22Rv1 (cell line): ENCODE measurements around the gene FNTB.

Experiments
- H3K27ac ChIP-seq: fragments of 450-650 bp; 2 replicates; pipeline ENCODE4 v1.5.1; 2017
- ZFX ChIP-seq: fragments of 450-650 bp; IDR thresholded peaks from 2 replicates; pipeline ENCODE4 v1.6.1; 2017; ENCODE audit warnings: antibody characterized with exemption, borderline replicate concordance
- TF ChIP-seq, protein P1 (sequence below): fragments of 450-650 bp; IDR thresholded peaks from 2 replicates; pipeline ENCODE4 v1.5.1; 2017; ENCODE audit warnings: mild to moderate bottlenecking

The FNTB gene

DNA sequence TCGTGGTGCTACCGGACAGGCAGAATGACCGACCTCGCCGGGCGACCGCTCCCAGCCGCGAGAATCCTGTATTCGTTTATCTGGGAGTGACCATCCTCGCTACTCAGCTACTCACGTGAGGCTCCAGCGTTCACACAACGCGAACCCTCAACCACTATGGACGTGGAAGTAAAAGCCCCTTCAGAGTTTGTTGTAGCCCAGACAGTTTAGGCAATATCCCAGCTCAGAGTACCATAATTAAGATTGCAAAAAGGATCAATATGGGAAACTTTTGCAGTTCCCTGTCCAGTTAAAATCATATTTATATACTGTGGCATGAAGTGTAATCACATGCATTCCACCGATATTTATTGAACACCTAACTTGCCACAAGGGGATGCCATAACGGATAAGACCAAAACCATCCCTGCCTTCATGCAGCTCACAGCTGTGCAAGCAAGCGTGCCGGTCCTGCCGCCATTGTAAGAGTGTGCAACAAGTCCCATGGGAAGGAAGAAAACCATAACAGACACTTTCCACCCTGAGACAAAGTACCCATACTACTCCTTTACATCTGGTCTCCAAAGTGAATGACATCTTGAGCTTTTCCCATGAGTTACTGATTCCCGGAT is 116.6 kb downstream of the FNTB start:
- H3K27ac ChIP-seq: peak overlapping the region; percentile 88
- TF ChIP-seq, protein P1, sequence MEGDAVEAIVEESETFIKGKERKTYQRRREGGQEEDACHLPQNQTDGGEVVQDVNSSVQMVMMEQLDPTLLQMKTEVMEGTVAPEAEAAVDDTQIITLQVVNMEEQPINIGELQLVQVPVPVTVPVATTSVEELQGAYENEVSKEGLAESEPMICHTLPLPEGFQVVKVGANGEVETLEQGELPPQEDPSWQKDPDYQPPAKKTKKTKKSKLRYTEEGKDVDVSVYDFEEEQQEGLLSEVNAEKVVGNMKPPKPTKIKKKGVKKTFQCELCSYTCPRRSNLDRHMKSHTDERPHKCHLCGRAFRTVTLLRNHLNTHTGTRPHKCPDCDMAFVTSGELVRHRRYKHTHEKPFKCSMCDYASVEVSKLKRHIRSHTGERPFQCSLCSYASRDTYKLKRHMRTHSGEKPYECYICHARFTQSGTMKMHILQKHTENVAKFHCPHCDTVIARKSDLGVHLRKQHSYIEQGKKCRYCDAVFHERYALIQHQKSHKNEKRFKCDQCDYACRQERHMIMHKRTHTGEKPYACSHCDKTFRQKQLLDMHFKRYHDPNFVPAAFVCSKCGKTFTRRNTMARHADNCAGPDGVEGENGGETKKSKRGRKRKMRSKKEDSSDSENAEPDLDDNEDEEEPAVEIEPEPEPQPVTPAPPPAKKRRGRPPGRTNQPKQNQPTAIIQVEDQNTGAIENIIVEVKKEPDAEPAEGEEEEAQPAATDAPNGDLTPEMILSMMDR: peak; percentile 36
- no peak for TF ChIP-seq ZFX

DNA sequence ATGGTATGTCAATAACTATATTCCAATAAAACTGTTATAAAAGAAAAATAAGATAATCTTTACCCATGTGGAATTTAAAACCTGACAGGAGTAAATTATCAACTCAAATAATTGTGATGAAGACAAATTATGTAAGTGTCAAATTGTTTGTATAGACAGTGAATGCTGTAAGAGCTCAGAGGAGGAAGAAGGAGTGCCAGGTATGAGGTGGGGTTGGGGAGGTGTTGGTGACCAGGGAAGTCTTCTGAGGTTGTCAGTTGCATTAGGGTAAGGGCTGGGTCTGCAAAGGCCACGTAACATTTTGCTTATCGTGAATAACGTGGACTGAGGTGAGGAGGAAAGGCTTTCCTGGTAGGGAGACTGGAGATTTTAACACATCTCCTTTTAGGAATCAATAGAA is 118.1 kb downstream of the FNTB start:
- no peak for TF ChIP-seq ZFX
- TF ChIP-seq, protein P1: no peak
- no peak overlapping the region for H3K27ac ChIP-seq

DNA sequence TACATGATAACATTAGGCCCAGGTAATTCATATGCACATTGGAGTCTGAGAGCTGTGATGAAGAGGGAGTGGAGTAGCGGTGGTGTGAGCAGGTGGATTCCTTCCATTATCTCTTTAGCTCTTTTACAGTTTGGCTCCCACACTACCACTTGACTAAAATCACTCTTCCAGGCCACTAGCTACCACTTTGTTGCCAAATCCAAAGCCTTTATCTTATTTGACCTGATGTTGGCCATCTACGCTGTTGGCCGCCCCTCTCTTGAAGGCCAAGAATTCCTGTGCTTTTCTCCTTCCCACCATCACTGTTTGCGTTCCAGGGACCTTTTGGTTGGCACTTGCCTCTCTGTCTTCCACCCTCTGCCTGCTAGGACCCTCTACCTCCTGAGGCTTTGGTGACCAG is 119.6 kb downstream of the FNTB start:
- TF ChIP-seq ZFX: no peak
- TF ChIP-seq, protein P1: no peak
- H3K27ac ChIP-seq: no peak overlapping the region

DNA sequence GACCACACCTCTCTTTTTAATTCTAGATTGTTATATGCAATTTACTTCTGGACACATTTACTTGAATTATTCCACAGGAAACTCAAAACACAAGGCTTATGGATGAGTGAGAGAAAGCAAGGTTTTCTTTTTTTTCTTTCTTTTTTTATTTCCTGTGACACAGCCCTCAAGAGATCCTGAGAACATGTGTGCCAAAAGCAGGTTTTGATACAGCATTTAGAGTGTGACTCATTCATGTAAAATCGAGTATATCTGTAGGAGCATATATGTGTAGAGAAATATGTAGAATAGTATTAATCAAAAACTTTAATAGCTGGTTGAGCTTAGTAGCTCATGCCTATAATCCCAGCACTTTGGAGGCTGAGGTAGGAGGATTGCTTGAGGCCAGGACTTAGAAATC is 120.0 kb downstream of the FNTB start:
- no peak for TF ChIP-seq ZFX
- TF ChIP-seq, protein P1: no peak
- no peak overlapping the region for H3K27ac ChIP-seq

DNA sequence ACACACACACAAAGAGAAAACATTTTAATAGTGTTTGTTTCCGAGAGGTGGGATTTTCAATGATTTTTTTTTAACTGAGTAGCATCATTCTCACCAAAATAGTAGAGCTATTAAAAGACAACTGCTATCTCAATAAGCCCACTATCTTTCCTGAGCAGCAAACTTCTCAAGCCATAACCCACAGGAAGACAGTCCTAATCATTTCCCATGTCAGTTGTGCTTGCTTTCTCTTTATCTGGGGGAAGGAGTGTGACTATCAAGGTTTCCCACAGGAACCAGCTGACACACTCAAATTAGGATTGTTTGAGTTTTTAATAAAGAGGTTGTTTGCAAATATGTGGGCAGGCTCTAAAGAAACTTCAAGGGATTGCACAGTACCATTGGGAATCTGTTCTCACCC is 120.5 kb downstream of the FNTB start:
- no peak overlapping the region for H3K27ac ChIP-seq
- TF ChIP-seq ZFX: no peak
- TF ChIP-seq, protein P1: no peak

DNA sequence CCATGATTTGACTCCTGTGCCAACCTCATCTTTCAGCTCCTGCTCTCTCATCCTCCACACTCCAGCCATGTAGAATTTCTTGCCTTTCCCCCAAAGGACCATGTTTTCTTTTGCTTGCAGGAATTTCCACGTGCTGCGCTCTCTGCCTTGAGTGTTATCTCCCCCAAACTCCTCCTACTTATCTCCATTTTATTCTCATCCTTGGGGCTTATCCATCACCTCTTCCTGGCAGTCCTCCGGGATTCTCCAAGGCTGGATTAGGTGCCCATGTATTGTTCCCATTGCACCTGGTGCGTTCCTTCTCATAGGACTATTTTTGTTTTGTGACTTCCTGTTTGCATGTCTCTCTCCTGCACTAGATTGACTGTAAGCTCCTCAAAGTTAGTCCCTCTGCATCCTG is 122.7 kb downstream of the FNTB start:
- TF ChIP-seq ZFX: no peak
- TF ChIP-seq, protein P1: no peak
- no peak overlapping the region for H3K27ac ChIP-seq

DNA sequence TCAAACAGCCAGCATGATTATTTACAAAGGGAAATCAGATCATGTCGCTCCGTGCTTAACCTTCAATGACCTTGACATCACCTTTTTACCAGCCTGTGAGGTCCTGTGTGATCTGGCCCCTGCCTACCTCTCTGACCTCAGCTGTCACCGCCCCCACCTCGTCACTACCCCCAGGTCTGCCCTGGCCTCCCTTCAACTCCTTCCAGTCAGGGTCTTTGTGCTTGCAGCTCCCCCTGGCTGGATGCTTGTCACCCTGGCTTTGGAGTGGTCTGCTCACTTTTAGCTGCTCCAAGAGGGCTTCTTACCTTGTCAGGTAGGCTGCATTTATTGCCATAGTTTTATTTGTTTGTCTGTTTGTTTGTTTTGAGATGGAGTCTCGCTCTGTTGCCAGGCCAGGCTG is 123.8 kb downstream of the FNTB start:
- no peak overlapping the region for H3K27ac ChIP-seq
- TF ChIP-seq ZFX: no peak
- TF ChIP-seq, protein P1: no peak
